Measurements from ENCODE around the gene GTF2H4. TPM values are rescaled to one million over a fixed set of nuclear protein-coding genes. Genes with fewer than 3 reads are reported as not detected.

Gene GTF2H4
- 14.7 and 17.1 TPM in 2 replicates for total RNA-seq

DNA sequence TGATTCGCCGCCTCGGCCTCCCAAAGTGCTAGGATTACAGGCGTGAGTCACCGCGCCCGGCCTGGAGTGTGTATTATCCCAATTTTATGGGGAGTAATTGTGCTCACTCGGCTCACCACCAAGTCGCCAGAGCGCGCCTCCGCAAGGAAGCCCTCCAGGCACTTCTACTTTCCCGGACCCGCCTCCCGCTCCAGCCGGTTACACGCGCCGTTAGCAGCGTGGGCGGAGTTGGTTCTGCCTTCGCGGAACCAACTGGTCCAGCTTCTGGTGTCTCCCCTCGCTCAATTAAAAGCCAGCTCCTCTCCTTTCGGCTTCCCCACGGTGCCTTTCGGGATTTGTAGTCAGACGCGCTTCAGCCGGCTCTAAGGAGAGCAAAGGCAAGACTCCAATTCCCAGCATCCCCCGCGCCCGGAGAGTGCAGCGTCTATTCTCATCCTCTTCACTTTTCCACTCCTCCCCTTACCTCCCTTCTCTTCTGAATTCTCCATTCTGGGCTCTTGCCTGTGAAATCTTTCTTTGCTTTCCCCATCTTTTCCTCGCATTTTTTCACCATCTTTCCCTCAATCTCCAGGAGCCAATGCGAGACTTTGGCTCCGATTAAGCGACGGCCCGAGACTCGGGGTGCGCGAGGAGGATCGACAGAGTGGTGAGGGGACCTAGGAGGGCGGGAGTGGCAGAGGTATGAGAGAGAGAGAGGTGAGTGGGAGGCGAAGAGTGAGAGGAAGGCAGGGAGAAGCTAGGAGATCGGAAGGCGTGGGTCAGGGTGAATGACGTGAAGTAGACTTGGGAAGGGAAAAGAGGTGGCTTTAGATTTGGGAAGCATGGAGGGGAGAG lies at the start of gene GTF2H4:
Gene GTF2H4 (plus strand): TSS at position 450 of the 834 bp plus-strand sequence.

DNA sequence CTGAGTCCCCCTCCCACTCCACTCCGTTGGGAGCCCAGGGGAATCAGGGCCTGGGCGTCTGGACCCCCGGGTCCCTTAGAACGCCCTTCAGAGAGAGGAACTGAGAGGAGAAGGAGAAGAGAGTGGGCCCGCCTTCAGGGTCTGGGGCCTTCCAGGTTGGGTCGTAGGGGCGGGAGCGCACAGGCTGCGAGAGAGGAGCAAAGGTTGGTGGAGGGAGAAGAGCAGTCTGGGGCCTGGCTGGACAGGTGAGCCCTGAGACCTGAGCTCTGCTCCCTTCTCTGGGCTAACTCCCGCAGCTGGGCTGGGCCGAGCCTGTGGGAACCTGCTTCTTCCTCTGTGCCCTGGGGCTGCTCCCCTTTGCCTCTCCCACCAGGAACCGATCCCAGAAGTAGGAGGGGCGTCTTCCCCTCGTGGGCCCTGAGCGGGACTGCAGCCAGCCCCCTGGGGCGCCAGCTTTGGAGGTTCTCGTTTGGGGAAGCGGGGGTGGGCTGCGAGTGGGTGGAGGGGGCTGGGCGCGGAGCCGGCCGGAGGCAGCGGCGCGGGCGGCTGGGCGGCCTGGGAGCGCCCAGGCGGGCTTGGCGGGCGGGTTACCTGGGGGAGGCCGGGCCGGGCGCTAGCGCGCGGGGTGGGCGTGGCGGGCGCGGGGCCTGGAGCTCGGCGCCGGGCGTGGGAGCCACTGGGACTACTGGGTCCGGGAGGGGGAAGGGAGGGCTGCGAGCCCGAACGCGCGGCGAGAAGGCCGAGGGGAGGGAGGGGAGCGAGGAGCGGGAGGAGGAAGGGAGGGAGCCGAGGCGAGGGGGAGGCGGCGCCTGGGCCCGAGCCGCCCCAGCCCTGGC lies 24.1 kb upstream of the GTF2H4 start, which contains the start of gene DDR1:
Gene DDR1 (plus strand): TSS at position 835 of the 836 bp plus-strand sequence. CDS start 4,211 bp downstream, outside the sequence.

DNA sequence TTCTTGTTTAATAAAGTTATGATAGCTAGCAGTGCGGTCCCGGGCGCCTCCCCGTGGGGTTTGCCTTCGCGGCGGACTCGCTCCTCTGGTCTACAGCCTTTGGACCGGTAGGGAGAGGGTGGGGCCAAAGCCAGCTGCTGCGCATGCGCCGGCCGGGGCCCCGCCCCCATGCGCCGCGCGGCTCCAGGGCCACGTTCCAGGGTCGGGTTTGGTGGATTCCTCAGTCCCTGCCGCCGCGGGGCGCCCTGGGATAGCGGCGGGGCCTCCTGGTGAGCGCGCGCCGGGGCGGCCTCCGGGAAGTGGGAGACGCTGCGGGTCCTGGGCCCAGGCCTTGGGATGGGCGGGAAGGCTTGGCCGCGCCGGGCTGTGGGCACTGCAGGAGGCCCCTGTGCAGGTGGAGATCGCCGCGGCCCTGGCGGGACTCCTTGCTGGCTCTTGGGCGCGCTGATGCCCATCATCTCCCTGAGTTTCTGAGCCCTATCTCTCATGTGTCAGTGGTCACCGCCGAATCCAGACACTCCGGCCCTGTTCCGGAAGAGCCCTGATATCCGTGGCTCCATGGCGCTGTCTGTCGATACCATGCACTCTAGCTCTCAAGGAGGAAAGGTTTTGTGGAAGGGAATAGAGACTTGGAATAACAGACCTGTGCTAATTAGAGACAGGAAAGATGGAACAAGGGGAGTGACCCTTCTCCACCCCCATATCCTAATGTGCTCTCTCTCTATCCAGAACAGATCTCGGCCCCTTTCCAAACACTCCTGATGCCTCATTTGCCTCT lies 6.3 kb downstream of the GTF2H4 start, which contains the start of gene VARS2:
Gene VARS2 (plus strand): TSS at position 163 of the 778 bp plus-strand sequence. CDS start 599 bp downstream, at position 762.

DNA sequence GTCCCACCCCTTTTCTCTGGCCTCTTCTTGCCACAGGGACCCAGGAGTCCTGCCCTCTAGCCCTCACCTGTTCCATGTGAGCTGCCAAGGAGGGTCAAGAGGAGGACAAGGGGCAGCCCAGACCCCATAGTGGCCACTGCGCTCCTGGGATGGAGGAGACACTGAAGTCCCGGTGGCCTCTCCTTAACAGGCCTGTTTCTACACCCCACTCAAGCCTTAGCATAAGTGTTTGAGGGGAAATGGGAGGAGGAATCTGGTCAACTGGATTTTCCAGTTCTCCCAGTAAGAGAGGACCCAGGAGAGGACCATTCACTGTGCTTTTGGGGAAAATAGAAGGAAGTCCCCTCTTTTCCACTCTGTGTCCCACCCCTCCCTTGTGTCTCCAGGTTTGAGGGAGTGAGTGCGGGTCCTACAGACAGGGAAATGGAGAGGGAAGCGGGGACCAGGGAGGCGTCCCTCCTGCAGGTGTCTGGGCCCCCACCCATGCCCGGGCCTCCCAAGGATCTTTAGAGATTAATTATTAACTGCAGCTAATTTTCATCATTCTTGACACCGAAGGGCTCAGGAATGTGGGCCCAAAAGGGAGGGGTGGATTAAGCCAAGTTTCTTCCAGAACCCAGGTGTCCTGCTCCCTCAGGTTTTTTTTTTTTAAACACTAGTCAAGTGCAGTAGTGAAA lies 24.1 kb downstream of the GTF2H4 start, which contains the start of gene SFTA2:
Gene SFTA2 (minus strand): TSS at position 202 of the 677 bp plus-strand sequence. CDS start 74 bp downstream, at position 128.

DNA sequence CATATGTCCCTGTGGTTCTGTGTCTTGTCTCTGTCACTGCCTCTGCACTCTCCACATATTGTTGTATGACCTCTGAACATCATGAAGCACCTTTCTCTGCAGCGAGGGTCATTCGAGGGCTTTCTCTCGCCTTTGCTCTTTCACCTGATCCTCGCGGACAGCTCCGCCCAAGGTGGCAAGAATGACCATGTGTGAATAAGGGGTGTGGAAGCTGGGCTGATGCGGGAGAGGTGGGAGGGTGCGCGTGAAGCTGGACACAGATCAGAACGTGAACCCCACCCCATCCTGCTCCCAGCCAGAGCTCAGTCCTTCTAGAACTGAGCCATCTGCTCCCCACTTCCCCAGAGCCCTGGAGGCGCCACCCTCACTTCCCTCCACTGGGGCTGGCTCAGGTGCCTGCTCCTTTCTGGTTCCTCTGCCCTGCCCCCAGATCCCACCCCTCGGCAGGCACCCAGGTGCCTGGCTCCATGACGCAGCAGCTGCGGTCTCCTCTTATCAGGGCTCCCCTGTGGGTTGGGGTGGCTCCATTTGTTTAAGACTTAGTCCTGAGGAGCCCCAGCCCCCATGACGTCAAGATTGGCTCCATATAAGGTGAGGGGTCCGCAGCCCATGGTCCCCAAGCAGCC lies 32.5 kb downstream of the GTF2H4 start, which contains the start of gene MUCL3:
Gene MUCL3 (plus strand): TSS at position 613 of the 626 bp plus-strand sequence. CDS start 27 bp downstream, outside the sequence.

Other genes starting within 250 kb of the GTF2H4 start
- 34.6 and 40.8 TPM in 2 replicates for gene DHX16, start 235.2 kb upstream of the GTF2H4 start, total RNA-seq
- gene PPP1R18, start 221.6 kb upstream of the GTF2H4 start, total RNA-seq = 55.1 and 74.0 TPM in 2 replicates
- 2.6 and 3.3 TPM in 2 replicates for gene NRM, start 217.2 kb upstream of the GTF2H4 start, total RNA-seq
- 10.8 and 12.7 TPM in 2 replicates for gene MDC1, start 190.9 kb upstream of the GTF2H4 start, total RNA-seq
- gene TUBB, start 187.9 kb upstream of the GTF2H4 start, total RNA-seq = 611 and 617 TPM in 2 replicates
- 102 and 110 TPM in 2 replicates for gene FLOT1, start 165.5 kb upstream of the GTF2H4 start, total RNA-seq
- 49.8 and 105 TPM in 2 replicates for gene IER3, start 163.7 kb upstream of the GTF2H4 start, total RNA-seq
- 48.4 and 81.1 TPM in 2 replicates for gene DDR1, start 23.7 kb upstream of the GTF2H4 start, total RNA-seq
- gene VARS2, start 6.0 kb downstream of the GTF2H4 start, total RNA-seq = 14.9 and 17.8 TPM in 2 replicates
- gene SFTA2, start 24.0 kb downstream of the GTF2H4 start, total RNA-seq = not detected in 2 replicates
- not detected in 2 replicates for gene MUCL3, start 32.8 kb downstream of the GTF2H4 start, total RNA-seq
- gene MUC21, start 75.5 kb downstream of the GTF2H4 start, total RNA-seq = not detected in 2 replicates
- gene MUC22, start 102.3 kb downstream of the GTF2H4 start, total RNA-seq = not detected in 2 replicates
- gene C6orf15, start 204.4 kb downstream of the GTF2H4 start, total RNA-seq = not detected in 2 replicates
- gene PSORS1C1, start 206.6 kb downstream of the GTF2H4 start, total RNA-seq = 2.0 and 3.6 TPM in 2 replicates
- not detected in 2 replicates for gene CDSN, start 212.2 kb downstream of the GTF2H4 start, total RNA-seq
- gene PSORS1C2, start 230.9 kb downstream of the GTF2H4 start, total RNA-seq = not detected in 2 replicates
- 13.7 and 14.9 TPM in 2 replicates for gene CCHCR1, start 249.6 kb downstream of the GTF2H4 start, total RNA-seq